Liver (tissue), 3 donors: ENCODE results near the gene EHMT1.

Experiments
- FOXA1 ChIP-seq: IDR thresholded peaks from 2 replicates; pipeline ENCODE4 v1.6.1; 2016; ENCODE audit warnings: antibody characterized with exemption
- RAD21 ChIP-seq, 2 donors: IDR thresholded peaks; 2 replicates each; pipeline ENCODE4 v1.6.1; 2016; ENCODE audit warnings: antibody characterized with exemption in 2 of 2, mild to moderate bottlenecking in 2 of 2
- TAF1 ChIP-seq: conservative IDR thresholded peaks from 2 replicates; pipeline ENCODE4 v1.6.1; 2016; ENCODE audit warnings: antibody characterized with exemption, mild to moderate bottlenecking
- TF ChIP-seq, protein P1 (sequence below): fragments of 150-350 bp; IDR thresholded peaks from 2 replicates; pipeline ENCODE4 v1.5.1; 2017; ENCODE audit warnings: improper control_type of control experiment, low read depth, low read length; ENCODE audit not compliant: missing input control
- TF ChIP-seq, protein P2 (sequence below): IDR thresholded peaks from 2 replicates; pipeline ENCODE4 v1.6.1; 2016; ENCODE audit warnings: antibody characterized with exemption
- TF ChIP-seq, protein P3 (sequence below): IDR thresholded peaks from 2 replicates; pipeline ENCODE4 v1.6.1; 2016; ENCODE audit warnings: antibody characterized with exemption, mild to moderate bottlenecking
- donor health status: healthy.
- donor health status: healthy.

DNA sequence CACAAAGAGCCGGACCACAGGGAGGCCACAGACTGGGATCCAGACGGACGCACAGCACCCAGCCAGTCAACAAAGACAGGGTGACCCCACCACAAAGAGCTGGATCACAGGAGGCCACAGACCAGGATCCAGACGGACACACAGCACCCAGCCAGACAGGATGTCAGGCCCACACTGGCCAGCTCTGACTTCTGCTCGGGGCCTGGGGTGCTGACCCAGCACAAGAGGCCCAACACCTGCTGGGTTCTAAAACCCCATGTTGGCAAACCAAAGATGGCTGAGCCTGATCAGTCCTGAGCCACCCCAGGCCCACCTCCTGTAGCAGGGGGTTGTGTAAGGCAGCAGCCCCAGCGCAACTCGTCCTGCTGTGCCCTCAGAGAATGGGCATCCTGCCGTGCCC is 34.8 kb upstream of the EHMT1 start:
- TF ChIP-seq, protein P1, sequence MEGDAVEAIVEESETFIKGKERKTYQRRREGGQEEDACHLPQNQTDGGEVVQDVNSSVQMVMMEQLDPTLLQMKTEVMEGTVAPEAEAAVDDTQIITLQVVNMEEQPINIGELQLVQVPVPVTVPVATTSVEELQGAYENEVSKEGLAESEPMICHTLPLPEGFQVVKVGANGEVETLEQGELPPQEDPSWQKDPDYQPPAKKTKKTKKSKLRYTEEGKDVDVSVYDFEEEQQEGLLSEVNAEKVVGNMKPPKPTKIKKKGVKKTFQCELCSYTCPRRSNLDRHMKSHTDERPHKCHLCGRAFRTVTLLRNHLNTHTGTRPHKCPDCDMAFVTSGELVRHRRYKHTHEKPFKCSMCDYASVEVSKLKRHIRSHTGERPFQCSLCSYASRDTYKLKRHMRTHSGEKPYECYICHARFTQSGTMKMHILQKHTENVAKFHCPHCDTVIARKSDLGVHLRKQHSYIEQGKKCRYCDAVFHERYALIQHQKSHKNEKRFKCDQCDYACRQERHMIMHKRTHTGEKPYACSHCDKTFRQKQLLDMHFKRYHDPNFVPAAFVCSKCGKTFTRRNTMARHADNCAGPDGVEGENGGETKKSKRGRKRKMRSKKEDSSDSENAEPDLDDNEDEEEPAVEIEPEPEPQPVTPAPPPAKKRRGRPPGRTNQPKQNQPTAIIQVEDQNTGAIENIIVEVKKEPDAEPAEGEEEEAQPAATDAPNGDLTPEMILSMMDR: no peak
- TF ChIP-seq RAD21 (IDR thresholded peaks at IDR 0.05) (no peak), FOXA1 (no peak), TAF1 (no peak)
- TF ChIP-seq, protein P2, sequence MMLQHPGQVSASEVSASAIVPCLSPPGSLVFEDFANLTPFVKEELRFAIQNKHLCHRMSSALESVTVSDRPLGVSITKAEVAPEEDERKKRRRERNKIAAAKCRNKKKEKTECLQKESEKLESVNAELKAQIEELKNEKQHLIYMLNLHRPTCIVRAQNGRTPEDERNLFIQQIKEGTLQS: no peak
- TF ChIP-seq, protein P3, sequence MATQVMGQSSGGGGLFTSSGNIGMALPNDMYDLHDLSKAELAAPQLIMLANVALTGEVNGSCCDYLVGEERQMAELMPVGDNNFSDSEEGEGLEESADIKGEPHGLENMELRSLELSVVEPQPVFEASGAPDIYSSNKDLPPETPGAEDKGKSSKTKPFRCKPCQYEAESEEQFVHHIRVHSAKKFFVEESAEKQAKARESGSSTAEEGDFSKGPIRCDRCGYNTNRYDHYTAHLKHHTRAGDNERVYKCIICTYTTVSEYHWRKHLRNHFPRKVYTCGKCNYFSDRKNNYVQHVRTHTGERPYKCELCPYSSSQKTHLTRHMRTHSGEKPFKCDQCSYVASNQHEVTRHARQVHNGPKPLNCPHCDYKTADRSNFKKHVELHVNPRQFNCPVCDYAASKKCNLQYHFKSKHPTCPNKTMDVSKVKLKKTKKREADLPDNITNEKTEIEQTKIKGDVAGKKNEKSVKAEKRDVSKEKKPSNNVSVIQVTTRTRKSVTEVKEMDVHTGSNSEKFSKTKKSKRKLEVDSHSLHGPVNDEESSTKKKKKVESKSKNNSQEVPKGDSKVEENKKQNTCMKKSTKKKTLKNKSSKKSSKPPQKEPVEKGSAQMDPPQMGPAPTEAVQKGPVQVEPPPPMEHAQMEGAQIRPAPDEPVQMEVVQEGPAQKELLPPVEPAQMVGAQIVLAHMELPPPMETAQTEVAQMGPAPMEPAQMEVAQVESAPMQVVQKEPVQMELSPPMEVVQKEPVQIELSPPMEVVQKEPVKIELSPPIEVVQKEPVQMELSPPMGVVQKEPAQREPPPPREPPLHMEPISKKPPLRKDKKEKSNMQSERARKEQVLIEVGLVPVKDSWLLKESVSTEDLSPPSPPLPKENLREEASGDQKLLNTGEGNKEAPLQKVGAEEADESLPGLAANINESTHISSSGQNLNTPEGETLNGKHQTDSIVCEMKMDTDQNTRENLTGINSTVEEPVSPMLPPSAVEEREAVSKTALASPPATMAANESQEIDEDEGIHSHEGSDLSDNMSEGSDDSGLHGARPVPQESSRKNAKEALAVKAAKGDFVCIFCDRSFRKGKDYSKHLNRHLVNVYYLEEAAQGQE: no peak
